Gastroesophageal sphincter (tissue), 4 donors: ENCODE measurements around the gene FBL. TPM values are rescaled to one million over a fixed set of nuclear protein-coding genes. Genes with fewer than 3 reads are reported as not detected.
A peak's percentile ranks its signal among the peaks of the same experiment; 100 is the strongest.

Experiments
- ATAC-seq: fragments of 150-250 bp; one replicate; pipeline ENCODE4 v1.9.1; 2016; ENCODE audit warnings: mild to moderate bottlenecking, moderate library complexity
- H3K27ac ChIP-seq, 4 donors: fragments of 200-600 bp; sonication (generic) in 3 of 4; 1 replicate in 3 of 4; 2 replicates in 1 of 4; pipeline ENCODE4 v1.5.1; 2016 to 2019
- H3K27me3 ChIP-seq: fragments of 200-600 bp; sonication (generic); one replicate; pipeline ENCODE4 v1.5.1; 2019
- H3K36me3 ChIP-seq, 2 donors: fragments of 200-600 bp; sonication (generic); one replicate each; pipeline ENCODE4 v1.5.1; 2019; ENCODE audit warnings: control low read depth in 1 of 2
- H3K4me1 ChIP-seq, 3 donors: fragments of 200-600 bp; sonication (generic); 1 replicate in 2 of 3; 2 replicates in 1 of 3; pipeline ENCODE4 v1.5.1; 2016 to 2019; ENCODE audit warnings: control low read depth in 2 of 3
- H3K4me3 ChIP-seq, 2 donors: fragments of 200-600 bp; sonication (generic); one replicate each; pipeline ENCODE4 v1.5.1; 2019; ENCODE audit warnings: mild to moderate bottlenecking in 1 of 2, moderate library complexity in 1 of 2
- H3K9me3 ChIP-seq, 3 donors: fragments of 200-600 bp; sonication (generic); one replicate each; pipeline ENCODE4 v1.5.1; 2017 to 2019; ENCODE audit warnings: control low read depth in 2 of 3
- CTCF ChIP-seq, 4 experiments: fragments of 200-600 bp in 2 of 4; fragments of 450-650 bp in 2 of 4; sonication (generic) in 1 of 4; IDR thresholded peaks; one replicate each; pipeline ENCODE4 v1.5.1; 2017 to 2019; ENCODE audit warnings: antibody characterized with exemption in 4 of 4, mild to moderate bottlenecking in 2 of 4, moderate library complexity in 2 of 4
- EP300 ChIP-seq: sonication (generic); formaldehyde crosslinking; IDR thresholded peaks from one replicate; pipeline ENCODE4 v1.6.1; 2017; ENCODE audit warnings: antibody characterized with exemption, mild to moderate bottlenecking
- POLR2A ChIP-seq, 2 donors: fragments of 450-650 bp; IDR thresholded peaks; one replicate each; pipeline ENCODE4 v1.6.1; 2017; ENCODE audit warnings: antibody characterized with exemption in 2 of 2, mild to moderate bottlenecking in 2 of 2, moderate library complexity in 1 of 2
- POLR2AphosphoS5 ChIP-seq: sonication (generic); formaldehyde crosslinking; IDR thresholded peaks from one replicate; pipeline ENCODE4 v1.6.1; 2017; ENCODE audit warnings: antibody characterized with exemption
- WGBS, 2 donors: methylation state at CpG; one replicate each; pipeline ENCODE4 v1.1.5; 2018; ENCODE audit warnings: low coverage in 1 of 2; 5-methylcytosine and 5-hydroxymethylcytosine counted together
- total RNA-seq, 4 donors: library from RNA; depleted of rRNA; stranded (reverse); fragments of >200 nt; gene quantifications; one replicate each; pipeline ENCODE4 v1.1.0, GENCODE V29; 2016

Gene FBL
- total RNA-seq, 4 donors from 2014 or later, result 72.5 to 105 (median 89.1) TPM

- H3K27ac ChIP-seq, result peak overlapping the region; percentile 70 to 85 (median 84)
- WGBS, 2 donors, result 24% methylated on average over 7 of the region's 7 CpGs; no CpG with 5 or more reads in 1 of the 2 donors
- no peak for ATAC-seq
These were observed 22.5 kb downstream of the FBL start for GRCh38 chr19:39823686-39824085.

GRCh38 chr19:39820696-39821095 is 25.5 kb downstream of the FBL start:
- 87 to 91% methylated on average over 6 of the region's 6 CpGs for WGBS, 2 donors
- peaks cover 0 to 22% of the 10 kb centered on the region in 2 donors for H3K36me3 ChIP-seq
- H3K4me3 ChIP-seq, result no peak overlapping the region
- H3K9me3 ChIP-seq, result no peaks in the 10 kb centered on the region
- TF ChIP-seq CTCF (IDR thresholded peaks at IDR 0.05) (no peak), POLR2A (IDR thresholded peaks at IDR 0.05) (no peak), POLR2AphosphoS5 (no peak)
- ATAC-seq, result no peak
- no peaks in the 10 kb centered on the region for H3K27me3 ChIP-seq
- no peak overlapping the region for H3K27ac ChIP-seq
- H3K4me1 ChIP-seq, result peaks cover 3 to 25% (median 6%) of the 10 kb centered on the region in 3 donors

More at GRCh38 chr19:39823686-39824085, 22.5 kb downstream of the FBL start:
- TF ChIP-seq CTCF (IDR thresholded peaks at IDR 0.05), result no peak
- no peak for TF ChIP-seq POLR2A (IDR thresholded peaks at IDR 0.05)
- no peak for TF ChIP-seq POLR2AphosphoS5
- no peak for TF ChIP-seq EP300
- Histone ChIP-seq H3K27me3 (no peaks in the 10 kb centered on the region), H3K4me1 (peaks cover 3 to 25% (median 6%) of the 10 kb centered on the region in 3 donors), H3K36me3 (peaks cover 0 to 35% of the 10 kb centered on the region in 2 donors), H3K9me3 (no peaks in the 10 kb centered on the region), H3K4me3 (peak overlapping the region; percentile 70 to 91)

- no peak for ATAC-seq
- H3K4me1 ChIP-seq, result peaks cover 3 to 18% (median 6%) of the 10 kb centered on the region in 3 donors
- 80 to 83% methylated on average over 1 to 3 of the region's 3 CpGs for WGBS, 2 donors
- TF ChIP-seq EP300 (no peak), POLR2A (IDR thresholded peaks at IDR 0.05) (no peak), CTCF (IDR thresholded peaks at IDR 0.05) (no peak), POLR2AphosphoS5 (no peak)
- H3K9me3 ChIP-seq, result no peaks in the 10 kb centered on the region
- H3K36me3 ChIP-seq, result peaks cover 0 to 17% of the 10 kb centered on the region in 2 donors
- H3K4me3 ChIP-seq, result no peak overlapping the region
- no peak overlapping the region for H3K27ac ChIP-seq
- no peaks in the 10 kb centered on the region for H3K27me3 ChIP-seq
These were observed 26.4 kb downstream of the FBL start for GRCh38 chr19:39819786-39820185.

GRCh38 chr19:39818626-39819097 is 27.5 kb downstream of the FBL start:
- H3K27ac ChIP-seq, result no peak overlapping the region
- peaks cover 2 to 12% (median 2%) of the 10 kb centered on the region in 3 donors for H3K4me1 ChIP-seq
- WGBS, 2 donors, result 90 to 100% methylated on average over 1 to 2 of the region's 4 CpGs
- TF ChIP-seq POLR2A (IDR thresholded peaks at IDR 0.05), result no peak
- no peak for TF ChIP-seq POLR2AphosphoS5
- H3K4me3 ChIP-seq, result no peak overlapping the region
- peaks cover 0 to 17% of the 10 kb centered on the region in 2 donors for H3K36me3 ChIP-seq
- no peaks in the 10 kb centered on the region for H3K9me3 ChIP-seq
- no peaks in the 10 kb centered on the region for H3K27me3 ChIP-seq
- no peak for ATAC-seq

- peaks cover 0 to 6% (median 0%) of the 10 kb centered on the region in 3 donors for H3K4me1 ChIP-seq
- TF ChIP-seq POLR2AphosphoS5 (no peak), POLR2A (IDR thresholded peaks at IDR 0.05) (no peak)
- no peaks in the 10 kb centered on the region for H3K9me3 ChIP-seq
- no peak for ATAC-seq
- 85 to 96% methylated on average over 6 of the region's 12 CpGs for WGBS, 2 donors
- no peak overlapping the region for H3K4me3 ChIP-seq
- H3K27ac ChIP-seq, result no peak overlapping the region
- H3K27me3 ChIP-seq, result no peaks in the 10 kb centered on the region
- peaks cover 0 to 17% of the 10 kb centered on the region in 2 donors for H3K36me3 ChIP-seq
These were observed 28.2 kb downstream of the FBL start for GRCh38 chr19:39817888-39818561.
